Right cardiac atrium (tissue), 5 donors: Measurements from ENCODE around the gene MRPS31. TPM values are rescaled to one million over a fixed set of nuclear protein-coding genes. Genes with fewer than 3 reads are reported as not detected.

Source experiments
- ATAC-seq, 2 donors: fragments of 200-7000 bp; cut with Tn5 transposase; one replicate each; pipeline versions ENCODE4 v1.8.0 to v1.9.1; 2020; ENCODE audit warnings: moderate library complexity in 2 of 2, mild to moderate bottlenecking in 1 of 2
- DNase-seq, 3 donors: peaks; one replicate each; pipeline ENCODE4 v3.0.0-alpha.2; 2020
- H3K27ac ChIP-seq: one replicate; pipeline ENCODE4 v1.5.1; 2013; ENCODE audit warnings: mild to moderate bottlenecking, low read length, control low read depth, moderate library complexity
- H3K27me3 ChIP-seq: one replicate; pipeline ENCODE4 v1.6.1; 2013; ENCODE audit not compliant: control insufficient read depth, insufficient read depth
- H3K4me1 ChIP-seq: one replicate; pipeline ENCODE4 v1.6.1; 2013; ENCODE audit warnings: low read length; ENCODE audit not compliant: control insufficient read depth, insufficient read depth
- H3K4me3 ChIP-seq: one replicate; pipeline ENCODE4 v1.5.1; 2013; ENCODE audit warnings: low read length, control low read depth
- H3K9me3 ChIP-seq: one replicate; pipeline ENCODE4 v1.6.1; 2013; ENCODE audit warnings: low read length; ENCODE audit not compliant: control insufficient read depth
- WGBS: extraction: QIAGEN DNeasy Blood & Tissue Kit; methylation state at CpG from one replicate; pipeline ENCODE4 v1.1.7; 2013; 5-methylcytosine and 5-hydroxymethylcytosine counted together
- intact Hi-C, 4 donors: fragments of 100-400 bp; cut with DNase I; formaldehyde crosslinking; loops; one replicate each; pipeline versions ENCODE4 v1.11.0 to v1.14.0; 2022 to 2023
- long read RNA-seq, 4 donors: library from polyadenylated mRNA; unstranded; transcript quantifications; one replicate each; pipeline ENCODE4 v2.0.0, GENCODE V29; 2020 to 2021
- polyA plus RNA-seq: library from polyadenylated mRNA; stranded (reverse); fragments of 200-250 nt; gene quantifications from one replicate; pipeline ENCODE4 v1.2.3, GENCODE V29; 2013
- total RNA-seq, 4 donors: library from RNA; stranded (reverse); fragmentation: NEBNext Ultra II Directional; extraction: Animal tissue kit (Norgen Biotek cat#: 25700); gene quantifications; one replicate each; pipeline ENCODE4 v1.2.1, GENCODE V29; 2021
- donor health status: healthy with polysubstance abuse.
- donor health status: DM: no; HTN: yes; CAD: no.
- donor health status: DM: no; HTN: no; CAD: no.
- donor health status: DM: no; HTN: yes; CAD: no; lungs with severe emphysema.
- donor health status: DM: yes; HTN: yes; CAD: no.

The MRPS31 gene
- 10 to 100 TPM; 21.0 to 29.9 (median 23.9) TPM for total RNA-seq
- 44.0 TPM for polyA plus RNA-seq
- long read RNA-seq, donor 1, transcript MRPS31-201 (7 exons, 1,462 nt) = major isoform, 62 of 71 reads
- long read RNA-seq, donor 1, partial matches to known transcripts = 5 of 71 reads
- long read RNA-seq, donor 1, other reads (novel, unspliced or antisense) = 3 of 71 reads
- long read RNA-seq, donor 2, transcript MRPS31-201 (7 exons, 1,462 nt) = major isoform, 16 of 21 reads
- long read RNA-seq, donor 2, partial matches to known transcripts = 2 of 21 reads
- long read RNA-seq, donor 2, other reads (novel, unspliced or antisense) = 3 of 21 reads
- long read RNA-seq, donor 3, transcript MRPS31-201 (7 exons, 1,462 nt) = major isoform, 72 of 79 reads
- long read RNA-seq, donor 3, partial matches to known transcripts = 5 of 79 reads
- long read RNA-seq, donor 3, other reads (novel, unspliced or antisense) = 2 of 79 reads
- long read RNA-seq, donor 4, transcript MRPS31-201 (7 exons, 1,462 nt) = major isoform, 21 of 22 reads
- long read RNA-seq, donor 4, partial matches to known transcripts = 1 of 22 reads
- long read RNA-seq, donor 4, other reads (novel, unspliced or antisense) = 0 of 22 reads

- Histone ChIP-seq H3K27ac (peak within 1 kb of the TSS; percentile 80), H3K27me3 (no peaks in the 10 kb centered on the region), H3K4me1 (no peaks in the 10 kb centered on the region), H3K4me3 (peak within 1 kb of the TSS; percentile 81), H3K9me3 (no peaks in the 10 kb centered on the region)
- ATAC-seq (peak; percentile 99 to 100), DNase-seq (peak; percentile 96 to 98 (median 98))
- intact Hi-C loops = no loop called here
- under 1% methylated on average over 52 of the region's 52 CpGs for WGBS
These were observed at the start of gene MRPS31 for GRCh38 chr13:40770934-40771618. MRPS31 (minus strand) TSS chr13:40771190; CDS start chr13:40771136, 54 bp downstream.

- DNase-seq = no peak
- no peaks in the 10 kb centered on the region for H3K4me1 ChIP-seq
- intact Hi-C loops = no loop called here
- H3K27ac ChIP-seq = no peak overlapping the region
- H3K27me3 ChIP-seq = no peaks in the 10 kb centered on the region
- 76% methylated on average over 1 of the region's 1 CpG for WGBS
- no peak for ATAC-seq
- H3K9me3 ChIP-seq = no peaks in the 10 kb centered on the region
- no peak overlapping the region for H3K4me3 ChIP-seq
These were observed 48.9 kb upstream of the MRPS31 start for GRCh38 chr13:40819797-40820315.

- WGBS = 90% methylated on average over 5 of the region's 5 CpGs
- no peaks in the 10 kb centered on the region for H3K4me1 ChIP-seq
- no peak overlapping the region for H3K27ac ChIP-seq
- ATAC-seq = no peak
- intact Hi-C loops = no loop called here
- H3K4me3 ChIP-seq = no peak overlapping the region
- DNase-seq = no peak
- no peaks in the 10 kb centered on the region for H3K9me3 ChIP-seq
- H3K27me3 ChIP-seq = no peaks in the 10 kb centered on the region
These were observed 47.9 kb upstream of the MRPS31 start for GRCh38 chr13:40818926-40819325.

- DNase-seq (no peak), ATAC-seq (no peak)
- Histone ChIP-seq H3K9me3 (no peaks in the 10 kb centered on the region), H3K4me1 (no peaks in the 10 kb centered on the region), H3K27ac (no peak overlapping the region), H3K27me3 (no peaks in the 10 kb centered on the region), H3K4me3 (no peak overlapping the region)
- 98% methylated on average over 2 of the region's 2 CpGs for WGBS
- intact Hi-C loops = no loop called here
These were observed 43.8 kb upstream of the MRPS31 start for GRCh38 chr13:40814803-40815202.

DNA sequence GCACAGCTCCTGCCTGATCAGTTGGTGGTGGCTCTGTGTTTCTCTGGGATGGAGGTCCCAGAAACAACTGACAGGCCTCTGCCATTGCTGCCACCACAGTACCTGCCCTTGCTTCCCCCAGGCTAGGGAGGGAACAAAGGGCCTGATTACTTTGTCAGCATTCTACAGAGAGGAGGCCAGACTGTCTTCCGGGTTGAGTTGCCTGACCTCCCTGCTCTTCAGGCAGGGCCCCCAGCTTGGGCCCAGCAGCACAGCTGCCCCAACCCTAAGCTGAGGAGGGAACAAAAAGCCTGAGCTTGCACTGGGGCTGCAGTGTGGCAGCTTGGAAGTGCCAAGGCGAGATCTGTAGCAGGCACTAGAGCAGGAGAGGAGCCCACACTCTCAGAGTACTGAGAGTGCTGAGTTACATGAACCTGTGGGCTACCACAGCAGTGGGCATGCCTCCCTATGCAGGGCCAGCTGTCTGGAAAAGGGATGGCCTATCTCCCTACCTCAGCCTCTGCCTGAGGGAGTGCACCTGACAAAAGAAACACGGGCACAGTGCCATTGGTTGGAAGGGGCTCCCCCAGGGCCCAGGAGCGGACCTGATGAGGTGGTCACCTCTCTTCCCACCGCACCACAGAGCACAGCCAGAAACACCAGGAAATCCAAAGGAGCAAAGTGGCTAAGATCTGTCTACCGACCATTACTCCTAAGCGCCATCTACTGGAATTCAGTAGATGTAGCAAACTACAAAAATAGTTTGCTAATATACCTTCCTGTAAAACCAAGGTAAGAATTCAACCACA is 42.9 kb upstream of the MRPS31 start:
- intact Hi-C loops = no loop called here

DNA sequence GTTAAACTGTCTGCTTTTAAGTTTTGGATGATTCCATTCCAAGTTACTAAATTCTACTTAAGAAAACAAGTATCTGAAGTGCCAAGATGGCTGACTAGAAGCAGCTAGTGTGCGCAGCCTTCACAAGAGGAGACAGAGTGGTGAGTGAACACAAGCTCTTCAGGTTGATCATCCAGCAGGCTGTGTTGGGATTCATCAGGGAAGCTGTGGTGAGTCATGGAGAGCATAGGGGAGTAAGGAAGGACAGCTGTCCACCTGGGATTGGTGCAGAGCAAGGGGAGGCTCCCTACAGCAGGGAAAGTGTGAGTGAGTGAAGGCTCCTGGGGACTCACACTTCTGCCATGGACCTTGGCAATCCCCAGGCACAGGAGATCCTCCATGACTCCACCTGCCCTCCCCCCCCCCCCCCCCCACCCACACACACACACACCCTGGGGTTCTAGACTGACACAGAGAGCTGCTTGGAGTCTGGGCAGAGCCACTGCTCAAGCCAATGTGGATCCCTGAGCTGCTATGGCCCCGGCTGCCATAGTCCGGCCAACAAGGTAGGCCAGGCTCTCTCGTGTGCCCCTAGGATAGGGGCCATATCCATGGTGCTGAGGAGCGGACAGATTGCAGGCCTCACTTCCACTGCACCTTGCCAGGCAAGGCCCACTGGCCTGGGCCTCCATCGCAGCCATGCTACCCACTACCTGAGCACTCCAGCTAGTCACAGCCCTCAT is 41.9 kb upstream of the MRPS31 start:
- H3K27ac ChIP-seq = no peak overlapping the region
- WGBS = 97% methylated on average over 6 of the region's 6 CpGs
- intact Hi-C loops = no loop called here
- no peaks in the 10 kb centered on the region for H3K4me1 ChIP-seq
- no peak for DNase-seq
- no peaks in the 10 kb centered on the region for H3K27me3 ChIP-seq
- no peak overlapping the region for H3K4me3 ChIP-seq
- H3K9me3 ChIP-seq = no peaks in the 10 kb centered on the region
- peak in 1 of 2 donors; percentile 14 for ATAC-seq

More for the DNA sequence above, 42.9 kb upstream of the MRPS31 start:
- H3K4me1 ChIP-seq = no peaks in the 10 kb centered on the region
- H3K27ac ChIP-seq = no peak overlapping the region
- no peak for DNase-seq
- no peak overlapping the region for H3K4me3 ChIP-seq
- WGBS = 78% methylated on average over 7 of the region's 7 CpGs
- no peaks in the 10 kb centered on the region for H3K27me3 ChIP-seq
- no peaks in the 10 kb centered on the region for H3K9me3 ChIP-seq
- ATAC-seq = peak in 1 of 2 donors; percentile 50

DNA sequence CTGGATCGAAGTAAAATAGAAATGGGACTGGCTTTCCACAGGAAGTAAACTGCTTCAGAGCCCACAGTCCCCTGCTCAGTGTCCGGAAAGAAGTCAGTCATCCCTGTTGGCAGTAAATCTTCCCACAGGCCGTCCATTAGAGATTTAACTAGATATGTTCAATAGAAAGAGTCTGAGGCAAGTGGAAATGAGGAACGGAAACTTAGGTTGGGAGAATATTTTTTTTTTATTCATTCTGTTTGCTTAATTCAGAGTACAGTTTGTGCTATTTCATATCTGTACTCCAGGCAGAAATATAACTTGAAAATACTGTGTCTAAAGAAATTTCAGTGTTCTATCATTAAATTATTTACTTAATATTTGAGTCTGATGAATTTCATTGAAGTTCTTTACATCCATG is 41.1 kb upstream of the MRPS31 start:
- ATAC-seq = no peak
- Histone ChIP-seq H3K27ac (no peak overlapping the region), H3K27me3 (no peaks in the 10 kb centered on the region), H3K4me3 (no peak overlapping the region), H3K9me3 (no peaks in the 10 kb centered on the region), H3K4me1 (no peaks in the 10 kb centered on the region)
- intact Hi-C loops = no loop called here
- 71% methylated on average over 4 of the region's 4 CpGs for WGBS
- no peak for DNase-seq

DNA sequence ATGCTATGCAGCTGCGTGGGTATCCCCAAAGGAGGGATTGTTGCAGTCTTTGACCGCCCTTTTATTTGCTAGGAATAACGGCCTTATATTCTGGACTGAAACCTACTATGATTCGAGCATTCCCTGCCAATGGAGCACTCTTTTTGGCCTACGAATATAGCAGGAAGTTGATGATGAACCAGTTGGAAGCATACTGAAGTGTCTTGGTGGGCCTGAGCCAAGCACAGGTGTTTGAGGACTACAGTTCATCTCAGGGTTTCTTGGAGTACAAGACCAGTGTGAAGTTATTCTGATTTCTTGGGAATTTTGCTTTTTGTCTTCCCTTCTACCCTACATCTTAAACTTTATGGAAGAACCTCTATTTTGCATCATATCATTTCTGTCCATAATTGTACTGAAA is 38.5 kb upstream of the MRPS31 start:
- WGBS = 94% methylated on average over 5 of the region's 5 CpGs
- DNase-seq = no peak
- H3K4me3 ChIP-seq = no peak overlapping the region
- H3K27ac ChIP-seq = no peak overlapping the region
- H3K27me3 ChIP-seq = no peaks in the 10 kb centered on the region
- H3K9me3 ChIP-seq = no peaks in the 10 kb centered on the region
- ATAC-seq = no peak
- H3K4me1 ChIP-seq = no peaks in the 10 kb centered on the region
- intact Hi-C loops = no loop called here

DNA sequence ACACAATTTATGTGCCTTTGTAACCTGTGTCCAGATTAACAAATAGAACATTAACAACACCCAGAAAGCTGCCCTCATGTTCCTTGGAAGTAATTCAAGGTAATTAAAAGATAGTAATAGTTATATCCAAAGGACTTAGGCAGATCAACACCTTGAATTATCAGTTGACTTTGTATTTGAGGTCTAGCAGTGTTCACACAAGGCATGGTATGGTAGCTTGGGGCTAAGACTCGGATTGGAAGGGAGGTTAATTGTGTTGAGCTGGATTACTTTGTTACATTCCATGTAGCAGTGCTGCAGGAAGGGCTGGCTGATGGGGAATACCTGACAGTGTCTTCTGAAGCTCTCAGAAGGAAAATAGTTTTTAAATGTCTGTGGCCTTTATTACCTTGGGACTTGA is 35.3 kb upstream of the MRPS31 start:
- no peak overlapping the region for H3K27ac ChIP-seq
- no peak overlapping the region for H3K4me3 ChIP-seq
- 90% methylated on average over 1 of the region's 1 CpG for WGBS
- intact Hi-C loops = no loop called here
- H3K27me3 ChIP-seq = no peaks in the 10 kb centered on the region
- no peaks in the 10 kb centered on the region for H3K9me3 ChIP-seq
- ATAC-seq (no peak), DNase-seq (no peak)
- H3K4me1 ChIP-seq = no peaks in the 10 kb centered on the region

- DNase-seq (no peak), ATAC-seq (no peak)
- Histone ChIP-seq H3K4me1 (no peaks in the 10 kb centered on the region), H3K27me3 (no peaks in the 10 kb centered on the region), H3K9me3 (no peaks in the 10 kb centered on the region), H3K4me3 (no peak overlapping the region), H3K27ac (no peak overlapping the region)
- 96% methylated on average over 5 of the region's 5 CpGs for WGBS
- intact Hi-C loops = no loop called here
These were observed 32.3 kb upstream of the MRPS31 start for GRCh38 chr13:40803316-40803715.
